ENCODE measurements around the gene HACD1. TPM values are rescaled to one million over a fixed set of nuclear protein-coding genes. Genes with fewer than 3 reads are reported as not detected.

Gene HACD1, protein sequence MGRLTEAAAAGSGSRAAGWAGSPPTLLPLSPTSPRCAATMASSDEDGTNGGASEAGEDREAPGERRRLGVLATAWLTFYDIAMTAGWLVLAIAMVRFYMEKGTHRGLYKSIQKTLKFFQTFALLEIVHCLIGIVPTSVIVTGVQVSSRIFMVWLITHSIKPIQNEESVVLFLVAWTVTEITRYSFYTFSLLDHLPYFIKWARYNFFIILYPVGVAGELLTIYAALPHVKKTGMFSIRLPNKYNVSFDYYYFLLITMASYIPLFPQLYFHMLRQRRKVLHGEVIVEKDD
- total RNA-seq = 42.4 TPM

DNA sequence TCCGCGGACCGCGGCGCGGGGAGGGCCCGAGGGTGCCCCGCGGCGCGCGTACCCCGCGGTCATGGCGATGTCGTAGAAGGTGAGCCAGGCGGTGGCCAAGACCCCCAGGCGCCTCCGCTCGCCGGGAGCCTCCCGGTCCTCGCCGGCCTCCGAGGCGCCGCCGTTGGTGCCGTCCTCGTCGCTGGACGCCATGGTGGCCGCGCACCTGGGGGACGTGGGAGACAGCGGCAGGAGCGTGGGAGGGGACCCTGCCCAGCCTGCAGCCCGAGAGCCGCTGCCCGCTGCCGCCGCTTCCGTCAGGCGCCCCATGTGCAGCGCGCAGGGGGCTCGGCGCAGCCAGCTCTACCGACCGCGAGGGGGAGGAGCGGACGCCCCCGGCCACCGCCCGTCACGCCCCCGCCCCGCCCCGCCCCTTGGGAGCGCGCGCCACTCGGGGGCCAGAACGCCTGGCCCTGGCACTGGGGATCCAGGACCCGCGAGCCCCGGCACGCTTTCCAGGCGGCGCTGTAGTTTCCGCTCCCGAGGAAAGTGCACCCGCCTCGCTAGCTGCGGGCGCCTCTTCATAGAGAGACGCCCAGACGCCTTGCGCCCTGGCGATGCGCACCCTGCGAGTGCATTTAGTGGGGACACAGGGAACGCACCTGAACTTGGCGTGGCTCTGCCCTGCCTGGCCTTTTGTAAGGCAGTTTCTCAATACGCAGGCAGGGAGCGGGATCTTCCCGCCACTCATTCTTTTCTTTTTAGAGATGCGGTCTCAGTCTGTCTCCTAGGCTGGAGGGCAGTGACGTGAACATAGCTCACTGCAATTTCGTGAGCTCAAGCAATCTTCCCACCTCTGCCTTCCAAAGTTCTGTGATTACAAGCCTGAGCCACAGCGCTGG, at the start of gene HACD1:
Gene HACD1, minus strand, starts transcription at position 344 of the 881 bp plus-strand sequence. Its CDS starts 35 bp downstream, at position 309.
- peak; percentile 70 for DNase-seq

DNA sequence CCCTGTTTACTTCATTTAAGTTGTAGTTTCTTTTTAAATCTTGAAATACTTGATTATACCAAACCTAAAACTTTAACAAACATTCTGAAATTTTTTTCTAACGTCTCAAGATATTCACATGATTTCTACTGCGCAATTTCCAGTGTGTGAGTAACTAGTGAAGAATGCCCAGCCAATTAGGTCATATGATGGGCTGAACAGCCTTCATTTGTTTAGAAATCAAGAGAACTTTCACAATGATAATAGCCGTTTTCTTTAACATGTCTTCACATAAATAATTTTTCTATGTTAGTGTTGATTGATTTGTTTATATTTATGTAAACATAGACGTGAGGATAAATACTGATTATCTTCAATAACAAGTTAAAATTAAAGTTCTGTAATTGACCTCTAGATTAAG, 48.6 kb upstream of the HACD1 start:
- DNase-seq = no peak

DNA sequence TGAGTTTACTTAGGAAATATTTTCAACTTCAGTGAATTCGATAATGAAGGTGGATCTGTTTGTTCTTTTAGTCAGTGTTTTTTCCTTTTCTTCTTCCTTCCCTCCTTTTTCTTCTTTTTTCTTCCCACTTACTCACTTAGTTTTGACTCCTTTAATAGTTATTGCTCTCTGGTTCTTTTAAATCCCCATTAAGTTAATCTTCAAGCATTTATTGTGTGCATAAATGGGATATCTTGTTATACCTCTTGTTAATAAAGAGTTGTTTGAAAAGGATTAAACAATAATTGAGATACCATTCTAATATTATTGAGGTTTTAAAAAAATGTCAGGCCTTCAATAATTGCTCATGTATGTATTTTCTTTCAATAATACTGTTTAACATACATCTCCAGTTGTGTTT, 46.3 kb upstream of the HACD1 start:
- DNase-seq = no peak

DNA sequence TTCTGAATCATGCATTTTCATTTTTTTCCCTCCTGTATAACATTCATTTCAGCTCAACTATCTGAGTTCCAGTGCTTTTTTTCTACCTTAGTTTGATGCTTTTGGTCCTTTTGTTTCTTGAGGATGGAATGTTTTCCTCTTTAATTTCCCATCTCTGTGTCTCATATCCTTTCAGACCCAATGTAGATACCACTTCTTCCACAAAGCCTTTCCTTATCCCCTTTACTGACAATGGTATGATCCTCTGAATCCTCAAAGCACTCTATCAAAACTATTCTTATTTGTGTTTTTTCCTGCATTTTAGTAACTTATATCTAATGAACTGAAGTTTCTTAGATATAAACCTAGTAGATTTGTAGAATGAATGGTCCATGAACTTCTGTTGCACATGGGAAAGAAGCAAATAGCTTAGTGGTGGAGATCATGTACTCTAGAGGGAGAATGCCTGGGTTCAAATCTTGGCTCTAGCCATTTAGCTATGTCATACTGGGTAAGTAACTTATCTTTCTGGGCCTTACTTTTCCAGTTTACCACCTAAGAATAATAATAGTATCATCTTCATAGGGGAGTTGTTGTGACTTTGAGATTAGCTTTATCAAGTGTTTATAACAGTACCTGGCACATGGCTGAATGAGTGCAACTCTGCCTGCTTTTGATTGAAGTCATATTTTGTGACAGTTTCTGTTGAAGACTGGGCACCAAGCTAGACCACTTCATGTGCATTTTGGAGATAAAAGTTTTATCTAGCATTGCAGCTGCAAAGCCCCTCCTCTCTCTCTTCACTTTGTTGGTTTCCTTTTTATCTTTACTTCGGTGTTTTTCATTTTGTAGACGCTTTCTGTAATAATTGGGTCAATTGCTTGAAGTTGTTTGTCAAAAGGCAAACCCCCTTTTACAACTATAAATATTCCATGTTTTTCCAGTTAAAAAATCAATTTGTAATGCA, 45.3 kb upstream of the HACD1 start:
- no peak for DNase-seq

DNA sequence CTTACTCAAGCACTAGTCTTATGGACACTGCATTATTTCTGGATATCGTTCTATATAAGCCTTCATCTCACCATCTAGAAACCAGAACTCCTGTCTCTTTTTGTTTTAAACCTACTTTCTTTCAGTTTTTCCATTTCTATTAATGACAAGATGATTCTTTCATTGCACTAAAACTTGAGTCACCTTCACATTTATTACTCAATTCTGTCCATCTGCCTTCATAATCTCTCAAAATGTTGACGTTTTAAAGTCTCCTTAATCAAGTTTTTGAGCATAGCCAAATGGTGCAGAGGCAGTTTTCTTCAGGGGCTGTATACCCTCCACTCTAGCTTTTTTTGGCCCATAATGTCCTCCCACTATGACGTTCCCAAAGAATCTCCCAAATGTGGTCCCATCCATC, 44.3 kb upstream of the HACD1 start:
- no peak for DNase-seq

DNA sequence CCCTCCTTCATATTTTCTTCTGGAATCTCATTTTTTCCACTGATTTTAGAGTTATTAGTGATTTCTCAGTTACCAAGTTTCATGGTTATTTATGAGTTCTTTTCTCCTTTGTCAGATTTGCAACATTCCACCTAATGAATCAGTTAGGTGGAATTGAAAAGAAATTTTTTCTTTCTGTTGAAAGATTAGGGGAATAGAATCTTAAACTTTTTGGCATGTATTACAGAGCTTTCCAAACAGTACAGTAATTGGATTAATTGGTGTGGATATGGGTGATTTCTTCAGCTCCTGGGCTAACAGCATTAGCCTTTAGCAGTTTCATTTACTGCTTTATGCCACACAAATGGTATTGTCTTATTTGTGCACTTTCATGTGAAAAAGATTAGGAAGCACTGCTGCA, 43.7 kb upstream of the HACD1 start:
- no peak for DNase-seq

DNA sequence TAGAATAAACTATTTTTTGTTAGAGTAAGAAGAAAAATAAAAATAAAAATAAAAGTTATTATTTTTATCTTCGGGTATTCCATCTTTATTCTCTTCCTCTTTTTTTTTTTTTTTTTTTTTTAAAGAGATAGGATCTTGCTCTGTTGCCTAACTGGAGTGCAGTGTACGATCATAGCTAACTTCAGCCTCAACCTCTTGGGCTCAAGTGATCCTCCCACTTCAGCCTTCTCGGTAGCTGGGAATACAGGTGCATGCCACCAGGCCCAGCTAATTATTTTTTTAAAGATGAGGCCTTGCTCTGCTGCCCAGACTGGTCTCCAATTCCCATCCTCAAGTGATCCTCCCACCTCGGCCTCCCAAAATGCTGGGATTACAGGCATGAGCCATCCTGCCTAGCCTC, 42.2 kb upstream of the HACD1 start:
- DNase-seq = no peak

DNA sequence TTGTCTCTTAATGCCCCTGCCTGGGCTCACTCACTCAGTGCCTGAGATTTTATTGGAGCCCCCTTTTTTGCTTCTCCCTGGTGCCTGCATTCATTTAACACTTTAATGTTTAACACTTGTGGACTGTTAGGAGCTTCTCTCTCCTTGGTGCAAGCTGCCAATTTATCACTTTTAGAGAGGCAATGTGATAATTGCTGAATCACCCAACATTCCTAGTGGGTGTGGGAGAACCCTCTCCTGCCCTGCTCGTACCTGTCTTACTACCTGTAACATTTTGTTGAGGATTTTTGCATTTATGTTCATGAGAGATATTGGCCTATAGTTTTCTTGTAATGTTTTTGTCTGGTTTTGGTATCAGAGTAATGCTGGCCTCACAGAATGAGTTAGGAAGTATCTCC, 39.9 kb upstream of the HACD1 start:
- DNase-seq = no peak

DNA sequence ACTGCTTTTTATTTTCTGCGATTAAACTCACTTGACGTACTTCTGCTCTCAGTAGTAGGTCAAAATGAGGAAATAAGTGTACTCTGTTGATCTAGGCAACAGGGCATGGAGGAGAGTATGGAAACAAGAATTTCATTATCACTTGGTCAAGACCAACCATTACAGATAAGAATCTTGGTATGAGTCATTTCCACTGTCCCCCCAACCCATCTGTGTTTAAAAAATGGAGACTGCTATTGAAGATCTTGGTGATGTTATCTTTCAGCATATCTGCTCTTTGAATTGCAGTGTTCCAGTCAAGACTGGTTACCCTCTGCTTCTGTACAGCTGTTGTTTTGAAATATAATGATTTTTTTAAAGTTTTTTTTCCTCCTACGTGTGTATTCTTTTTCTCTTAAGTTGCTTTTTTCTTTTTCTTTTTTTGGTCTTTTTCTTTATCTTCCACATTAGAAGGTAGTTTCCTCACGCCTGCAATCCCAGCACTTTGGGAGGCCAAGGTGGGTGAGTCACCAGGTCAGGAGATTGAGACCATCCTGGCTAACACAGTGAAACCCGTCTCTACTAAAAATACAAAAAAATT, 38.5 kb upstream of the HACD1 start:
- no peak for DNase-seq

DNA sequence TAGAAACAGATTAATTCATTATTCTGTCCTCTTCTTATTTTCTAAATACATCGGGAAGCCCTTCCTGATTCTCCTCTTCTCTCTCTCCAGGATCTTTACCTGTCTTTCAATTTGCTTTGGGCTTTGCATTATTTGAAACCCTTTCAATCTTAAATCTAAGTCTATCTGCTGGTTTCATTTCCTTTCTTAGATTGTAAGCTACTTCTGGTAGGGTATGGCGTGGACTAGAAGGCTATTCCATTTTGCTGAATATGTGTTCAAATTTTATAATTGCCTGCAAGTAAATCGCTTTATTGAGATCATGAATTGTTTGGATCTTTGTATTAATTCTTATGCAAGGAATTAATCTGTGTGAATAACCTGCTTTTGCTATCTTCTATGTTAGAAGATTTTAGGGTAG, 37.8 kb upstream of the HACD1 start:
- DNase-seq = no peak

DNA sequence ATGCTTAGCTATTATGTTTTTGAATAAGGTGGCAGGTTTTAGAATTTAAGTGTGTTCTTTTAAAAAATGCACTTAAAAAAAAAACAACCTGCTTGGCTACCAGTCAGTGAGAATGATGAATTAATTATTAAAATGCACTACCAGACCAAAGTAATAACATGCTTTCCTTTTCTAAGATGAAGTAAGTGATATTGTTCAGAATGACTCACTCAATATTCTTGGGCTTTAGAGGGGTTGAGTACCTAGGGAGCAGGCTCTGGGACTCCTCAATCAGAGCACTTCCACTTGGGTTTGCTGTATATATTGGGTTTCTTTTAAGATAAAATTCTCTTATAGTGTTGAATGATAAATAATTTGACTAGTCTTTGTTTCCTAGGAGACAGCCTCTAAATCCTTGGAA, 35.4 kb upstream of the HACD1 start:
- DNase-seq = no peak

DNA sequence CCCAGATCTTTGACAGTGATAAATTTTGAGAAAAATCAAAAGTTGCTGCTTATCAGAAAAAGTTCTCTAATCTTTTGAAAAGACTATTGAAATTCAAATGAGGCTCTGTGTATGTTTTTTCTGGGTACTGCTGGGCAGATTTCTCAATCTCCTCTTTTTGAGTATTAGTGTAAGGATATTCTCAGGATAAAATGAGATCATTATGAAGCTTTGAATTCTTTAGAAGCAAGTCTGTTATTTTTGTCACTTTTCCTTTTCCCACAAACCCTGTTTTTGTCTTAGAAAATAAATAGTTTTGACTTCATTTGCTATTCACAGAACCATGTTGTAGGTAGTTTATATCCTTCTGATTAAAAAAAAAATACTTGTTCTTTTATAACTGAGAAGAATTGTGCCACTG, 34.7 kb upstream of the HACD1 start:
- no peak for DNase-seq

DNA sequence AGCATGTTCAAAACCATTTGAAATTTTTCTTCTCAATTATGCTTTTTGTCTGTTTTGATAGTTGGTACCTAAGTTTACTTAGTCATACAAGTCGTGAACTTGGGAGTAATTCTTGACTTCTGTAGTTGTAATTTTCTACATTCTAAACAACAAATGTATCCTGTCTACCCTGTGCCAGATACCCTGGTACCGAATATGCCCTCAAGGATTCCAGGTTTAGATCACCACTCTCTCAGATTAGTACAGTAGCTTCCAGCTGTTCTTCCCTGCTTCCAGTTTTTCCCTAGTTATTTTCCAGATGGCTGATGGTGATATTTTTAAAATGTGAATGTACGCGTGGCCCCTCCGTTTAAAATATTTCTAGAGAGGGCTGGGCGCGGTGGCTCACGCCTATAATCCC, 33.2 kb upstream of the HACD1 start:
- no peak for DNase-seq

DNA sequence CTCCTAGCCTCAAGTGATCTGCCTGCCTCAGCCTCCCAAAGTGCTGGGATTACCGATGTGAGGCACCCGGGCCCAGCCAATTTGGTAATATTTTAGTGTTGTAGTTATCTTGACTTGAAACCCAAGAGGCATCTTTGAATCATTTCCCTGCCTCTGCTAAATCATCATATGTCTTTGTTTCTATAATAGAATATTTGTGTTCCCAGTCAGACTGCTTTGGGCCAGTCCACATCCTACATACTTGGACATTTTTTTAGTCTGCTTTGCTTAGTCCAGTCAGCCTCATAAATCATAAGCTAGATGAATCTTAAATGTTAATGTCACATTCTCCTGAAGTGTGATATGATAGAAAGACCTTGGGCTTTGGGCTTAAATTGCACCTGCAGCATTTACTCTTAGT, 32.7 kb upstream of the HACD1 start:
- DNase-seq = no peak

DNA sequence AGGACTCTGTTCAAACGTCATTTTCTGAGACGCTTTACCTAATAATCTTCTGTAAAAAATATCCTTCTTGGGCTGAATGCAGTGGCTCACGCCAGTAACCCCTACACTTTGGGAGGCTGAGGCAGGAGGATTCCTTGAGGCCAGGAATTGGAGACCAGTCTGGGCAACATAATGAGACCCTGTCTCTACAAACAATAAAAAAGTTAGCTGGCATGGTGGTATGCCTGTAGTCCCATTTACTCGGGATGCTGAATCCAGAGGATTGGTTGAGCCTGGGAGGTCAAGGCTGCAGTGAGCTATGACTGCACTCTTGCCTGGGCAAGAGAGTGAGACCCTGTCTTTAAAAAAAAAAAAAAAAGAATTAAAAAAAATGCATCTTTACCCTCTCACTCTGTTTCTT, 31.9 kb upstream of the HACD1 start:
- no peak for DNase-seq

DNA sequence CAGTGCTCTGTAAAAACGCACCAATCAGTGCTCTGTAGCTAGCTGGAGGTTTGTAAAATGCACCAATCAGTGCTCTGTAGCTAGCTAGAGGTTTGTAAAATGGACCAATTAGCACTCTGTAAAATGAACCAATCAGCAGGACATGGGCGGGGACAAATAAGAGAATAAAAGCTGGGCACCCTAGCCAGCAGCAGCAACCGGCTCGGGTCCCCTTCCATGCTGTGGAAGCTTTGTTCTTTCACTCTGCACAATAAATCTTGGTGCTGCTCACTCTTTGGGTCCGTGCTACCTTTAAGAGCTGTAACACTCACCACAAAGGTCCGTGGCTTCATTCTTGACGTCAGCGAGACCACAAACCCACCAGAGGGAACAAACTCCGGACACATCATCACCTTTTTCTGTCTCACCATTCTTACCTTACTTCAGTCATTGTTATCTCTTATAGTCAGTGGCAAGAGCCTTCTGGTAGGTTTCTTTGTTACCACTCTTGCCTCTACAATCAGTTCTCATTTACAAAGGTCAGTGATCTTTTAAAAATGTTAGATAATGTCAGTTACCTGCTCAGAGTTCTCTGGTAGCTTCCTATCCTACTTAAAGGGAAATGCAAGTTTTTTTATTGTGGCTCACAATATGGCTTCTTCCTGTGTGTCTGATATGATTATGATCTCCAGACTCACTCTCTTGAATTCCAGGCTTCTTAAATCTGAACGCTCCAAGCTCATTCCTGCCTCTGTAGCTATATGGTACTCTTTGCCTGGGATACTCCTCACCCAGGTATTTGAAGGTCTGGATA, 31.3 kb upstream of the HACD1 start:
- no peak for DNase-seq

DNA sequence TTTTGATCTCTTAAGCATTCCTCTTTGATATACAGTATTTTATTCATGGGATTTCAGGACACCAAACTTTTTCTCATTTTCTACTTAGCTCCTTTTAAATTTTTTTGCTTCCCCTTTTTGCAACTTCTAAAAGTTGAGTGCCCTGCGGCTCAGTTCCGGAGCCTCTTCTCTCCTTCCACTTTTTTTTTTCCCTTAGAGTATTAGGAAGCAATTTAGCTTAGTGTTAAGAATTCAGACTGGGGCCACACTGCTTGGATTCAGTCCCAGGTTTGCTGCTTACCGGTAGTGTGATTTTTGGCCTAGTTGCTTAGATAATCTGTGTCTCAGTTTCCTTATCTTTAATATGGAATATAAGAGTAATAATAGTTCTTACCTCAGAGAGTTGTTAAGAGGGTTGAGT, 30.2 kb upstream of the HACD1 start:
- no peak for DNase-seq

DNA sequence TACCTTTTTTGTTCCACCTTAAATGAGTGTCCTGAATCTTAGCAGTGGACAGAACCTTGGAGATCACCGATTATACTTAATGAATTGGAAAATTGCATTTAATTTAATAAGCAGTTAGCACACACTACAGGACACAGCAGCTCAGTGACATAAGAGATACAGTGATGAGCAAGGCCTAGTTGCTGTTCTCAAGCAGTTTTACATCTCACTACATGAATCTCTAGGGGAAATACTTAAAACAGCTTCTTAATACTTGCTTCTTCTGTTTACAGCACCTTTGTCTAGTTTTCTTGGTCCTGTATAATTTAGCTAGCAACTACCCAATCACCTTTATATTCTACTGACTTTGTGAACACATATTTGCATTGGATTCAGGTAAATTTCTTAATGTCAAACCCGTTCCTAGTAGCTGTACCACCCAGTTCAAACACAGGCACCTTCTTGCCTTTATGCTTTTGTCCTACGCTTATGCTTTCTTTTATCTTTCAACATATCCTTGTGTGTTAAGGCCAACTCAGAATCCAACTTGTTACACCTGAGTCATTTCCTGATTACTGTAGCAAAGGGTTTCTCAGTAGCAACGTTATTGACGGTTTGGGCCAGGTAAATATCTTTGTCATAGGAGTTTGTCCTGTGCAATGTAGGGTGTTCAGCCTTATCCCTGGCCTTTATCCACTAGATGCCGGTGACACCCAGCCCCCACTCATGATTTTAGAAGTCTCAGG, 28.6 kb upstream of the HACD1 start:
- DNase-seq = no peak

DNA sequence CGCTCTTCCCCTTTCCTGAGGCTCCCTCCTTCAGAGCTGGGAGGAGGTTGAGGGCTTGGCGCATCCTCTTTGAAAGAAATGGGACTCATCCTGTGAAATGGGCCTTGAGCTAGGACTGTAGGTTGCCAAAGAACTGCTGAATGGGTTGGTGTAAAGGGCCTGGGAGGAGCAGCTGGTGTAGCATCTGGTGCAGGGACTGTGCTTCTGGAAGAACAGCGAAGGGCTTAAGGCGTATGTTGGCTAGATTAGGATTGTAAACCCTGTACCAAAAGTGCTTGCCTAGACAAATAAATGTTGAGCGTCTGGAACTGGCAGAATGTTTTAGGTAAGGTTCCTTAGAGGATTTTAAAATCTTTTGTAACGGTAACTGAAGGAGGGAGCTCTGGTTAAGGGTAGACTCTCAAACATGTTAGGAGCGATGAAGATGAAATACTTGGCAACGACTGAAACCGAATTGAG, 27.3 kb upstream of the HACD1 start:
- DNase-seq = peak; percentile 82

DNA sequence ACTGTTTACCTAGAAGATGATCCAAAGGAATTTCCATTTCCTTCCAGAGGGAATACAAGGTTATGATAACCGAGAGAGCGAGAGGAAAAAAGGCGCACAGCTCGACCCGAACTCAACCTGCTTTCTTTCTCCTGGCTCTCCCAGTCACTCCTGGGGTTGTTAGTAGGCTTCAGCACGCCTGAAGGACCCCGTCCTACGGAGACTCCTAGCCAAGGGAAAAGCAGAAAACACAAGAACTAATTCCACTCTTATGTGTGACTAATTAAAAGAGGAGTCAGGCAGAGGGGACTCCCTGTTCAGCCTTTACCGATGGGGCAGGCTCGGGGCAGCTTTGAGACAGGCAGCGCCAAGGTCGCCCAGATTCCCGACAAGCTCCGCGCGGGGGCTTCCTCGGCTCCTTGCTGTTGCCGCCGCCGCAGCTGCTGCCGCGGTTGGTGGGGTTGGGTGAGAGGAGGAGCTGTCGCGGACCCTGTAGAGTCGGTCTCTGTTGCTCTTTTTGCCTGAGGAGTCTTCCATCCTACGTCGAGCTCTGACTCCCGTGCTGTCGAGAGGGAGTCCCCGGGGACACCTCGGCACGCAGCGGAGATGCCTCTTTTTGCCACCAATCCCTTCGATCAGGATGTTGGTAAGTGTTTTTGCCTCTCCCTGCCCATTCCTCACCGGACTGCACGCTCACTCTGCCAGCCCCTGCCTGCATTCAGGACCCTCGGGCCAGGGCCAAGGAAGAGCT, 26.7 kb upstream of the HACD1 start, which contains the start of gene STAM:
Gene STAM, plus strand, starts transcription at position 397 of the 730 bp plus-strand sequence. Its CDS starts 189 bp downstream, at position 586.
- peak; percentile 98 for DNase-seq
